CD14-positive monocyte (primary cell): ENCODE results near the gene AGBL1. TPM values are rescaled to one million over a fixed set of nuclear protein-coding genes. Genes with fewer than 3 reads are reported as not detected.

ENCODE experiments used
- DNase-seq, 3 donors: peaks; one replicate each; pipeline ENCODE4 v3.0.0-alpha.2; 2011 to 2022
- H2AFZ ChIP-seq: 2 replicates; pipeline ENCODE4 v1.6.0; 2012; ENCODE audit warnings: mild to moderate bottlenecking, low read depth, low read length, inconsistent platforms; ENCODE audit not compliant: insufficient read depth, poor library complexity, severe bottlenecking
- H3K27ac ChIP-seq, 2 donors: 1 replicate in 1 of 2; 2 replicates in 1 of 2; pipeline ENCODE4 v1.5.1; 2012 to 2013; ENCODE audit warnings: low read length in 2 of 2, control low read depth in 1 of 2, inconsistent platforms in 1 of 2, low read depth in 1 of 2, mild to moderate bottlenecking in 1 of 2
- H3K27me3 ChIP-seq, 2 donors: one replicate each; pipeline versions ENCODE4 v1.6.0 to v1.6.1; 2011 to 2013; ENCODE audit warnings: low read length in 2 of 2; ENCODE audit not compliant: control insufficient read depth in 2 of 2, insufficient read depth in 2 of 2
- H3K36me3 ChIP-seq, 2 donors: replicated peaks in 1 of 2; 1 replicate in 1 of 2; 2 replicates in 1 of 2; pipeline versions ENCODE4 v1.5.1 to v1.6.1; 2012 to 2013; ENCODE audit warnings: low read length in 2 of 2, control low read depth in 1 of 2, inconsistent platforms in 1 of 2, mild to moderate bottlenecking in 1 of 2; ENCODE audit not compliant: insufficient read depth in 2 of 2, control insufficient read depth in 1 of 2
- H3K4me1 ChIP-seq, 2 donors: 1 replicate in 1 of 2; 2 replicates in 1 of 2; pipeline versions ENCODE4 v1.5.1 to v1.6.1; 2012 to 2013; ENCODE audit warnings: low read length in 2 of 2, control low read depth in 1 of 2, inconsistent platforms in 1 of 2, mild to moderate bottlenecking in 1 of 2, moderate library complexity in 1 of 2; ENCODE audit not compliant: insufficient read depth in 2 of 2, control insufficient read depth in 1 of 2
- H3K4me2 ChIP-seq: replicated peaks from 2 replicates; pipeline ENCODE3; 2012; ENCODE audit warnings: low read length, moderate library complexity, mild to moderate bottlenecking; ENCODE audit not compliant: poor library complexity, severe bottlenecking; ENCODE audit errors: extremely low read depth
- H3K4me3 ChIP-seq, 3 experiments: fragments of 200-600 bp in 1 of 3; sonication (generic) in 1 of 3; replicated peaks in 1 of 3; 1 replicate in 2 of 3; 2 replicates in 1 of 3; pipeline ENCODE4 v1.5.1; 2011 to 2013; ENCODE audit warnings: low read length in 3 of 3, mild to moderate bottlenecking in 3 of 3, control low read depth in 2 of 3, low read depth in 2 of 3, inconsistent platforms in 1 of 3, moderate library complexity in 1 of 3
- H3K79me2 ChIP-seq: 2 replicates; pipeline ENCODE4 v1.6.0; 2012; ENCODE audit warnings: mild to moderate bottlenecking, control low read depth, inconsistent platforms, low read length, moderate library complexity; ENCODE audit not compliant: insufficient read depth
- H3K9ac ChIP-seq: 2 replicates; pipeline ENCODE4 v1.6.0; 2017; ENCODE audit warnings: low read length, mild to moderate bottlenecking; ENCODE audit not compliant: insufficient read depth, poor library complexity, severe bottlenecking
- H3K9me3 ChIP-seq, 2 donors: replicated peaks in 1 of 2; 1 replicate in 1 of 2; 2 replicates in 1 of 2; pipeline versions ENCODE4 v1.5.1 to v1.6.1; 2012 to 2013; ENCODE audit warnings: low read length in 2 of 2, control low read depth in 1 of 2; ENCODE audit not compliant: control insufficient read depth in 1 of 2, insufficient read depth in 1 of 2
- H4K20me1 ChIP-seq: 2 replicates; pipeline ENCODE4 v1.6.0; 2012; ENCODE audit warnings: mild to moderate bottlenecking, low read length, control low read depth, moderate library complexity; ENCODE audit not compliant: insufficient read depth
- H3K27ac Mint-ChIP-seq, 7 donors: one replicate each; pipeline ENCODE4 v1.8.0; 2020; ENCODE audit warnings: mild to moderate bottlenecking in 7 of 7, mixed read lengths in 7 of 7, moderate library complexity in 6 of 7, inconsistent platforms in 2 of 7
- H3K27me3 Mint-ChIP-seq, 3 donors: one replicate each; pipeline ENCODE4 v1.8.0; 2021 to 2022; ENCODE audit warnings: low read depth in 3 of 3, mild to moderate bottlenecking in 3 of 3, mixed read lengths in 3 of 3, moderate library complexity in 3 of 3, inconsistent platforms in 1 of 3
- H3K36me3 Mint-ChIP-seq, 2 donors: one replicate each; pipeline ENCODE4 v1.8.0; 2020; ENCODE audit warnings: mixed read lengths in 2 of 2, inconsistent platforms in 1 of 2, mild to moderate bottlenecking in 1 of 2
- H3K4me1 Mint-ChIP-seq: one replicate; pipeline ENCODE4 v1.8.0; 2020; ENCODE audit warnings: mild to moderate bottlenecking, mixed read lengths
- H3K4me3 Mint-ChIP-seq, 2 donors: one replicate each; pipeline ENCODE4 v1.8.0; 2020; ENCODE audit warnings: mild to moderate bottlenecking in 2 of 2, mixed read lengths in 2 of 2, moderate library complexity in 1 of 2
- H3K9me3 Mint-ChIP-seq, 7 donors: one replicate each; pipeline ENCODE4 v1.8.0; 2020 to 2022; ENCODE audit warnings: mixed read lengths in 7 of 7, mild to moderate bottlenecking in 6 of 7, moderate library complexity in 6 of 7, inconsistent platforms in 2 of 7
- WGBS: methylation state at CpG from one replicate; pipeline ENCODE4 v1.1.5; 2013; ENCODE audit warnings: missing lambda C conversion rate; ENCODE audit not compliant: insufficient coverage; 5-methylcytosine and 5-hydroxymethylcytosine counted together
- intact Hi-C, 2 donors: fragments of 100-400 bp; cut with micrococcal nuclease; formaldehyde crosslinking; loops; one replicate each; pipeline versions ENCODE4 v1.15.0 to v1.15.1; 2023
- polyA plus RNA-seq, 3 donors: library from polyadenylated mRNA; depleted of rRNA in 1 of 3; unstranded in 2 of 3; stranded (reverse) in 1 of 3; fragments of 300-500 nt in 2 of 3; fragments of >200 nt in 1 of 3; fragmentation: Illumina TruSeq in 2 of 3; gene quantifications; 1 replicate in 2 of 3; 2 replicates in 1 of 3; pipeline ENCODE4 v1.2.3, GENCODE V29; 2012 to 2021
- TF ChIP-seq, protein P1 (sequence below): fragments of 200-600 bp; IDR thresholded peaks from one replicate; pipeline ENCODE4 v1.8.0; 2022; ENCODE audit warnings: antibody characterized with exemption, mild to moderate bottlenecking

Gene AGBL1
- polyA plus RNA-seq, 3 donors: not detected

DNA sequence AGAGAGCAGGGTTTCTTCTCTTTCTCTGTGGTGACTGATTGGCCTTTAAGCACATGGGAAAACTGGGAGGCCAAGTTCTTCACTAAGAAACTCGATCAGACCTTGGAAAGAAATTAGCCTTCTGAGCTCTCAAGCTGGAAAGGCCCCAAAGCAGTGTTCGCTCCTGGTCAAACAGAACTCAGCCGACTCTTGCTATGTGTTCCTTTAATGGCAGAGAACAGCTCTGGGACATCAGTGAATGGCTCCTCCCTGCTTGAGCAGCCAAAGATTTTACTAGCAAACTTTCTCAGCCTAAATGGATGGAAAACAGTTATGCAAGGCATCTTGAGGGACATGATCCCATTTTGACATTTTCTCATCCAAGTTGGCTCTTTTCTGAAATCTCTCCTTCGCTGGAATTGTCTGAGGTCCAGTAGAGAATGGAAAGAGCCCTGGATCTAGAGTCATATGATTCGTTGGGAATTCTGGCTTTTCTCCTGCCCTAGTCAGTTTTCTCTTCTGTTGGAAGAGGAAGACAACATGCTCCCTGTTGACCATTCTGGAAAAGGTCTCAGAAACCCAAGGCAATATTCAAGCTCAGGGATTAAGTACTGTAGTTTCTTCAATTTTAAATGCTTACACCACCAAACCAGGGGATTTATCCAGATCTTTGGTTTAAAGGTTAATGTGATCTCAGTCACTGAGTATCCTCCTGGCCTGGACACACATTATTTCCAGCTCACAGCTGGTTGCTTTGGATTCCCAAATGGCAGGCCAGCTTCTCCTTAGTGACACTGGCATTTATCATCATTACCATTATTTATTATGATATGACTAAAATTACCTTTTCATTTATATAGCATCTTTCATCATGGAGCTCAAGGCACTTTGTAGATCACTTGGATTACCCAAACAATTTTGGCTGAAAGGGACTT lies 319.6 kb downstream of the AGBL1 start:
- Mint-ChIP-seq H3K27me3 (no peaks in the 10 kb centered on the region), H3K4me1 (no peaks in the 10 kb centered on the region), H3K9me3 (peaks cover 0 to 5% (median 2%) of the 10 kb centered on the region in 7 donors), H3K27ac (no peak overlapping the region), H3K4me3 (no peak overlapping the region), H3K36me3 (no peaks in the 10 kb centered on the region)
- H3K27me3 ChIP-seq: no peaks in the 10 kb centered on the region
- H3K27ac ChIP-seq: no peak overlapping the region
- H3K4me3 ChIP-seq: no peak overlapping the region
- no peak for DNase-seq
- H3K9me3 ChIP-seq: peaks cover 0 to 4% of the 10 kb centered on the region in 2 donors
- no peak overlapping the region for H3K4me2 ChIP-seq
- TF ChIP-seq, protein P1, sequence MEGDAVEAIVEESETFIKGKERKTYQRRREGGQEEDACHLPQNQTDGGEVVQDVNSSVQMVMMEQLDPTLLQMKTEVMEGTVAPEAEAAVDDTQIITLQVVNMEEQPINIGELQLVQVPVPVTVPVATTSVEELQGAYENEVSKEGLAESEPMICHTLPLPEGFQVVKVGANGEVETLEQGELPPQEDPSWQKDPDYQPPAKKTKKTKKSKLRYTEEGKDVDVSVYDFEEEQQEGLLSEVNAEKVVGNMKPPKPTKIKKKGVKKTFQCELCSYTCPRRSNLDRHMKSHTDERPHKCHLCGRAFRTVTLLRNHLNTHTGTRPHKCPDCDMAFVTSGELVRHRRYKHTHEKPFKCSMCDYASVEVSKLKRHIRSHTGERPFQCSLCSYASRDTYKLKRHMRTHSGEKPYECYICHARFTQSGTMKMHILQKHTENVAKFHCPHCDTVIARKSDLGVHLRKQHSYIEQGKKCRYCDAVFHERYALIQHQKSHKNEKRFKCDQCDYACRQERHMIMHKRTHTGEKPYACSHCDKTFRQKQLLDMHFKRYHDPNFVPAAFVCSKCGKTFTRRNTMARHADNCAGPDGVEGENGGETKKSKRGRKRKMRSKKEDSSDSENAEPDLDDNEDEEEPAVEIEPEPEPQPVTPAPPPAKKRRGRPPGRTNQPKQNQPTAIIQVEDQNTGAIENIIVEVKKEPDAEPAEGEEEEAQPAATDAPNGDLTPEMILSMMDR: no peak
- H3K36me3 ChIP-seq: no peaks in the 10 kb centered on the region
- H3K9ac ChIP-seq: no peak overlapping the region
- H2AFZ ChIP-seq: no peak overlapping the region
- H3K79me2 ChIP-seq: no peaks in the 10 kb centered on the region
- H3K4me1 ChIP-seq: no peaks in the 10 kb centered on the region
- 91% methylated on average over 4 of the region's 5 CpGs for WGBS
- intact Hi-C loops: no loop called here
- no peaks in the 10 kb centered on the region for H4K20me1 ChIP-seq

- intact Hi-C loops: no loop called here
- no peak overlapping the region for H3K27ac ChIP-seq
- H3K4me1 Mint-ChIP-seq: no peaks in the 10 kb centered on the region
- H3K9me3 Mint-ChIP-seq: peaks cover 0 to 8% (median 4%) of the 10 kb centered on the region in 7 donors
- no peak overlapping the region for H3K4me3 ChIP-seq
- H3K4me3 Mint-ChIP-seq: no peak overlapping the region
- no peak overlapping the region for H2AFZ ChIP-seq
- no peaks in the 10 kb centered on the region for H3K79me2 ChIP-seq
- no peaks in the 10 kb centered on the region for H4K20me1 ChIP-seq
- no peak overlapping the region for H3K27ac Mint-ChIP-seq
- no peaks in the 10 kb centered on the region for H3K27me3 ChIP-seq
- no peaks in the 10 kb centered on the region for H3K4me1 ChIP-seq
- no peaks in the 10 kb centered on the region for H3K36me3 ChIP-seq
- TF ChIP-seq, protein P1: no peak
- no peak overlapping the region for H3K9ac ChIP-seq
- no peak overlapping the region for H3K4me2 ChIP-seq
- no peaks in the 10 kb centered on the region for H3K27me3 Mint-ChIP-seq
- DNase-seq: no peak
- peaks cover 0 to 4% of the 10 kb centered on the region in 2 donors for H3K9me3 ChIP-seq
- H3K36me3 Mint-ChIP-seq: no peaks in the 10 kb centered on the region
Measured at GRCh38 chr15:86403221-86403620, 323.6 kb downstream of the AGBL1 start.
